Measurements from ENCODE around the gene CEP63. TPM values are rescaled to one million over a fixed set of nuclear protein-coding genes. Genes with fewer than 3 reads are reported as not detected.

CEP63 gene
- total RNA-seq, 3 donors from 2014 or later (not counting 1 experiment from before 2014, with no cell fraction given), result 17.9 to 25.7 (median 19.5) TPM

DNA sequence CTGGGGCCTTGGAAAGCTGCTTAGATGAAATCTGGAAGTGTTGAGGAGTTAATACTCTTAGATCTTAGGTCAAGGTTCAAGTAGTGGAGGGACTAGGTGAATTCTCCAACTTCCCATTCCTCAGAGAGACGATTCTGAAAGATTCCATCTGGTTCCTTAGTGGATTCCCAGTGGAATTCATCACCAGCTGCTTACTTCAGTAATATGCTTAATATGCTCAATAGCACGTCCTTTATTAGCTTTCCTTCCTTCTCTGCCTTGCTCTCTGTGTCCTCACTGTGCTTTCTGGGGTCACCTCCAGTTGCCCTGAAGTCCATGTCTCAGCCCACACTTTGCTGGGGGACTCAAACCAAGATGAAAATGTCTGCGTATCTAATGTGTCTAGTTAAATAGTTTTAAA lies 31.0 kb downstream of the CEP63 start:
- no peak overlapping the region for H3K4me3 ChIP-seq (ENCODE audit: low read length)
- 95% methylated on average over 3 of the region's 3 CpGs for WGBS (ENCODE audit: insufficient coverage)
- DNase-seq (no peak), ATAC-seq (no peak)
- H3K27ac Mint-ChIP-seq, result no peak overlapping the region
- H3K4me3 Mint-ChIP-seq, result no peak overlapping the region
- no peaks in the 10 kb centered on the region for H3K4me1 ChIP-seq (ENCODE audit: control insufficient read depth, insufficient read depth, low read length)
- no peaks in the 10 kb centered on the region for H3K27me3 ChIP-seq (ENCODE audit: control insufficient read depth, insufficient read depth, low read length)
- no peaks in the 10 kb centered on the region for H3K27me3 Mint-ChIP-seq (ENCODE audit: low read depth in 2 of 2)
- H3K4me1 Mint-ChIP-seq, result peaks cover 7 to 10% of the 10 kb centered on the region in 2 donors
- H3K36me3 Mint-ChIP-seq, result no peaks in the 10 kb centered on the region
- intact Hi-C loops (cut with micrococcal nuclease), result no loop called here
- H3K27ac ChIP-seq (ENCODE audit: low read length), result no peak overlapping the region
- H3K36me3 ChIP-seq (ENCODE audit: control insufficient read depth, insufficient read depth, low read length), result peaks cover 7% of the 10 kb centered on the region
- H3K9me3 ChIP-seq (ENCODE audit: control insufficient read depth, insufficient read depth, low read length), result no peaks in the 10 kb centered on the region
- TF ChIP-seq, protein P1, sequence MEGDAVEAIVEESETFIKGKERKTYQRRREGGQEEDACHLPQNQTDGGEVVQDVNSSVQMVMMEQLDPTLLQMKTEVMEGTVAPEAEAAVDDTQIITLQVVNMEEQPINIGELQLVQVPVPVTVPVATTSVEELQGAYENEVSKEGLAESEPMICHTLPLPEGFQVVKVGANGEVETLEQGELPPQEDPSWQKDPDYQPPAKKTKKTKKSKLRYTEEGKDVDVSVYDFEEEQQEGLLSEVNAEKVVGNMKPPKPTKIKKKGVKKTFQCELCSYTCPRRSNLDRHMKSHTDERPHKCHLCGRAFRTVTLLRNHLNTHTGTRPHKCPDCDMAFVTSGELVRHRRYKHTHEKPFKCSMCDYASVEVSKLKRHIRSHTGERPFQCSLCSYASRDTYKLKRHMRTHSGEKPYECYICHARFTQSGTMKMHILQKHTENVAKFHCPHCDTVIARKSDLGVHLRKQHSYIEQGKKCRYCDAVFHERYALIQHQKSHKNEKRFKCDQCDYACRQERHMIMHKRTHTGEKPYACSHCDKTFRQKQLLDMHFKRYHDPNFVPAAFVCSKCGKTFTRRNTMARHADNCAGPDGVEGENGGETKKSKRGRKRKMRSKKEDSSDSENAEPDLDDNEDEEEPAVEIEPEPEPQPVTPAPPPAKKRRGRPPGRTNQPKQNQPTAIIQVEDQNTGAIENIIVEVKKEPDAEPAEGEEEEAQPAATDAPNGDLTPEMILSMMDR (IDR thresholded peaks at IDR 0.05), result no peak
- peaks cover 0 to 7% of the 10 kb centered on the region in 2 donors for H3K9me3 Mint-ChIP-seq

- no peak overlapping the region for H3K4me3 ChIP-seq (ENCODE audit: low read length)
- no peaks in the 10 kb centered on the region for H3K27me3 ChIP-seq (ENCODE audit: control insufficient read depth, insufficient read depth, low read length)
- Mint-ChIP-seq H3K36me3 (peaks cover 4% of the 10 kb centered on the region), H3K4me1 (peaks cover 7 to 10% of the 10 kb centered on the region in 2 donors), H3K27ac (peak overlapping the region in 1 of 2 donors; percentile 6), H3K4me3 (no peak overlapping the region), H3K9me3 (peaks cover 4 to 13% of the 10 kb centered on the region in 2 donors), H3K27me3 (ENCODE audit: low read depth in 2 of 2) (no peaks in the 10 kb centered on the region)
- intact Hi-C loops (cut with micrococcal nuclease), result no loop called here
- no peaks in the 10 kb centered on the region for H3K4me1 ChIP-seq (ENCODE audit: control insufficient read depth, insufficient read depth, low read length)
- ATAC-seq (no peak), DNase-seq (no peak)
- TF ChIP-seq, protein P1 (IDR thresholded peaks at IDR 0.05), result no peak
- peaks cover 7% of the 10 kb centered on the region for H3K36me3 ChIP-seq (ENCODE audit: control insufficient read depth, insufficient read depth, low read length)
- no peaks in the 10 kb centered on the region for H3K9me3 ChIP-seq (ENCODE audit: control insufficient read depth, insufficient read depth, low read length)
- H3K27ac ChIP-seq (ENCODE audit: low read length), result no peak overlapping the region
These were observed 31.9 kb downstream of the CEP63 start for GRCh38 chr3:134517791-134518190.

DNA sequence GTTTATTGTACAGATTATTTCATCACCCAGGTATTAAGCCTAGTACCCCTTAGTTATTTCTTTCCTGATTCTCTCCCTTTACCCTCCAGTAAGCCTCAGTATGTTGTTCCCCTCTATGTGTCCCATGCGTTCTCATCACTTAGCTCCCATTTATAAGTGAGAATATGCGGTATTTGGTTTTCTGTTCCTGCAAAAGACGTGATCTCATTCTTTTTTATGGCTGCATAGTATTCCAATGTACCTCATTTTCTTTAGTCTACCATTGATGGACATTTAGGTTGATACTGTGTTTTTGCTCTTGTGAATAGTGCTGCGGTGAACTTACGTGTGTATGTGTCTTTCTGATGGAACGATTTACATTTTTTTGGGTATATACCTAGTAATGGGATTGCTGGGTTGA lies 36.7 kb downstream of the CEP63 start:
- no peak overlapping the region for H3K4me3 Mint-ChIP-seq
- peaks cover 4% of the 10 kb centered on the region for H3K9me3 ChIP-seq (ENCODE audit: control insufficient read depth, insufficient read depth, low read length)
- H3K36me3 Mint-ChIP-seq, result peaks cover 41% of the 10 kb centered on the region
- H3K27ac ChIP-seq (ENCODE audit: low read length), result no peak overlapping the region
- TF ChIP-seq, protein P1 (IDR thresholded peaks at IDR 0.05), result no peak
- no peaks in the 10 kb centered on the region for H3K27me3 Mint-ChIP-seq (ENCODE audit: low read depth in 2 of 2)
- H3K27ac Mint-ChIP-seq, result no peak overlapping the region
- 100% methylated on average over 4 of the region's 6 CpGs for WGBS (ENCODE audit: insufficient coverage)
- H3K9me3 Mint-ChIP-seq, result peaks cover 11 to 42% of the 10 kb centered on the region in 2 donors
- ATAC-seq, result no peak
- intact Hi-C loops (cut with micrococcal nuclease), result no loop called here
- H3K27me3 ChIP-seq (ENCODE audit: control insufficient read depth, insufficient read depth, low read length), result no peaks in the 10 kb centered on the region
- no peaks in the 10 kb centered on the region for H3K4me1 ChIP-seq (ENCODE audit: control insufficient read depth, insufficient read depth, low read length)
- no peak overlapping the region for H3K4me3 ChIP-seq (ENCODE audit: low read length)
- peaks cover 3 to 15% of the 10 kb centered on the region in 2 donors for H3K4me1 Mint-ChIP-seq
- H3K36me3 ChIP-seq (ENCODE audit: control insufficient read depth, insufficient read depth, low read length), result no peaks in the 10 kb centered on the region
- DNase-seq, result no peak

GRCh38 chr3:134525293-134525692 lies 39.4 kb downstream of the CEP63 start:
- no peaks in the 10 kb centered on the region for H3K27me3 ChIP-seq (ENCODE audit: control insufficient read depth, insufficient read depth, low read length)
- no peak overlapping the region for H3K4me3 ChIP-seq (ENCODE audit: low read length)
- Mint-ChIP-seq H3K27me3 (ENCODE audit: low read depth in 2 of 2) (no peaks in the 10 kb centered on the region), H3K27ac (no peak overlapping the region), H3K4me3 (no peak overlapping the region), H3K9me3 (peaks cover 11 to 37% of the 10 kb centered on the region in 2 donors), H3K36me3 (peaks cover 41% of the 10 kb centered on the region), H3K4me1 (peaks cover 10 to 19% of the 10 kb centered on the region in 2 donors)
- intact Hi-C loops (cut with micrococcal nuclease), result no loop called here
- H3K4me1 ChIP-seq (ENCODE audit: control insufficient read depth, insufficient read depth, low read length), result no peaks in the 10 kb centered on the region
- ATAC-seq (no peak), DNase-seq (no peak)
- no peak overlapping the region for H3K27ac ChIP-seq (ENCODE audit: low read length)
- H3K36me3 ChIP-seq (ENCODE audit: control insufficient read depth, insufficient read depth, low read length), result no peaks in the 10 kb centered on the region
- TF ChIP-seq, protein P1 (IDR thresholded peaks at IDR 0.05), result no peak
- H3K9me3 ChIP-seq (ENCODE audit: control insufficient read depth, insufficient read depth, low read length), result peaks cover 4% of the 10 kb centered on the region

Data from natural killer cell (primary cell).